Medulla oblongata (tissue), 1 donor: ENCODE measurements around the gene GABARAP.

Experiments
- DNase-seq: peaks from one replicate; pipeline ENCODE4 v3.0.0-alpha.2; 2015; ENCODE audit errors: extremely low spot score

The GABARAP gene

DNA sequence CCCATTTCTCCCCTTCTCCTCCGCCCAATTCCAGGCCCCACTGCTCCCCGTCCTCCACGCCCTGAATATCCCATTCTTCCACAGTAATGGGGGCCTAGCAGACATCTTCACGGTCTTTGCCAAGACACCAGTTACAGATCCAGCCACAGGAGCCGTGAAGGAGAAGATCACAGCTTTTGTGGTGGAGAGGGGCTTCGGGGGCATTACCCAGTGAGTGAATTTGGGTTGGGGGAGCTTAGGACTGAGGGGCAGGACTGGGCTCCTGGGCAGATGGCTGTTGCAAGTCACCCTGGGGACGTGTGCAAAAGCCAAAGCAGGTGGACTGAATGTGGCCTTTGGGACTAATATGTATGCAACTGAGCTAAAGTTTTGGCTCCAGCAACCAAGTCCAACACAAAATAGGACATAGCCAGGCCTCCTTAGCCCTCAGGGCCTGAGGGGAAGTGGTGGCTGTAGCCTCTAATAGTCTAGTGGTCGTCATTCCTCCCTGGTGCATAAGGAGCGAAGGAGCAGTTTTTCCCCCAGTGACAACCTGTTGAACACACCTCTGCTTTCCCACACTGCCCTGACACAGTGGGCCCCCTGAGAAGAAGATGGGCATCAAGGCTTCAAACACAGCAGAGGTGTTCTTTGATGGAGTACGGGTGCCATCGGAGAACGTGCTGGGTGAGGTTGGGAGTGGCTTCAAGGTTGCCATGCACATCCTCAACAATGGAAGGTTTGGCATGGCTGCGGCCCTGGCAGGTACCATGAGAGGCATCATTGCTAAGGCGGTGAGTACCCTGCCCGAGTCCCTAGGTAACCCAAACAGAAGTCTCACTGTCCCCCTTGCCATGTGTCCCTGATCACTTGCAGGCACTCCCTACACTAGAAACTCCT, 19.9 kb downstream of the GABARAP start:
- no peak for DNase-seq

DNA sequence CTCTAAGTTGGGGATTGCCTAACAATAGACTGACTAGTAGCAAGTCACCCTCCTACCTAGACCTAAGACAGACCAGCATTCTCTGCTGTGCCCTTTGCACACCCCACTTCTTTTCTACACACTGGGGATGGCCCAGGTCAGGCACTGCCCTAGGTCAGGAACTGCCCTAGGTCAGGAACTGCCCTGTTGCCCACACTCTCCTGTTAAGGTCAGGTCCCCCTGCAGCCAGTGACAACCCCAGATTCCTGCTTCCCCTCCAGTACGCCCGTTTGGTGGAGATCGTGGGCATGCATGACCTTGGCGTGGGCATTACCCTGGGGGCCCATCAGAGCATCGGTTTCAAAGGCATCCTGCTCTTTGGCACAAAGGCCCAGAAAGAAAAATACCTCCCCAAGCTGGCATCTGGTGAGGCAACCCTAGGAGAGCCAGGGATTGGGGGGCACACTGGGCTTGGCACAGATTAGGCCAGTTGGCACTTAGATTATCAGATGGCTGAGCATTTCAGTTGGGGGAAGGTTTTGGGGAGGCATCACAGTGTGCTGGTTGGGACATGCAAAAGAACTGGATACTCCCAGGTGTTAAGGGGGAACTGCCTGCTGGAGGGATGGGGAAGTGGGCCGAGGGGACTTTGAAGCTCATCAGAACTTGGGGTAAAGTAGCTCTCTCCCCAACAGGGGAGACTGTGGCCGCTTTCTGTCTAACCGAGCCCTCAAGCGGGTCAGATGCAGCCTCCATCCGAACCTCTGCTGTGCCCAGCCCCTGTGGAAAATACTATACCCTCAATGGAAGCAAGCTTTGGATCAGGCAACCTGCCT, 20.8 kb downstream of the GABARAP start:
- no peak for DNase-seq

DNA sequence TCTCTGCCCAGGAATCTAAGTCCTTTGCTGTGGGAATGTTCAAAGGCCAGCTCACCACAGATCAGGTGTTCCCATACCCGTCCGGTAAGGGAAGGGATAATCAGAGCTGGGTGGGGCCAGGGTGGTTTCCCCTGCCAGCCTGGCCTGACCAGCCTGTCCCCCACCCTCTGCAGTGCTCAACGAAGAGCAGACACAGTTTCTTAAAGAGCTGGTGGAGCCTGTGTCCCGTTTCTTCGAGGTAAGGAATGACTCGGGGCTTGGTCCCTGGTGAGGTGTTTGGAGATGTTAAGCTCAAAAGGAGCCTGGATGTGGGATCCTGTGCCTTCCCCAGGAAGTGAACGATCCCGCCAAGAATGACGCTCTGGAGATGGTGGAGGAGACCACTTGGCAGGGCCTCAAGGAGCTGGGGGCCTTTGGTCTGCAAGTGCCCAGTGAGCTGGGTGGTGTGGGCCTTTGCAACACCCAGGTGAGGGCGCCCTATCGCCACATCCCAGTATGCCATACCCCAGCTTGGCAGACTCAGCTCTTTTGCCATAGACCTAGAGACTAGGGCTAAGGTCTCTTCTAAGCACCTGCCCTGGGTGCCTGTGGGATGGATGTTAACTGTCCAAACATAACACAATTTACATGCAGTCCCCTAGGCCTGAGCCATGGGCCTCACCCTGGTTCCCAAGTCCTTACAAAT, 21.5 kb downstream of the GABARAP start:
- peak; percentile 58 for DNase-seq

DNA sequence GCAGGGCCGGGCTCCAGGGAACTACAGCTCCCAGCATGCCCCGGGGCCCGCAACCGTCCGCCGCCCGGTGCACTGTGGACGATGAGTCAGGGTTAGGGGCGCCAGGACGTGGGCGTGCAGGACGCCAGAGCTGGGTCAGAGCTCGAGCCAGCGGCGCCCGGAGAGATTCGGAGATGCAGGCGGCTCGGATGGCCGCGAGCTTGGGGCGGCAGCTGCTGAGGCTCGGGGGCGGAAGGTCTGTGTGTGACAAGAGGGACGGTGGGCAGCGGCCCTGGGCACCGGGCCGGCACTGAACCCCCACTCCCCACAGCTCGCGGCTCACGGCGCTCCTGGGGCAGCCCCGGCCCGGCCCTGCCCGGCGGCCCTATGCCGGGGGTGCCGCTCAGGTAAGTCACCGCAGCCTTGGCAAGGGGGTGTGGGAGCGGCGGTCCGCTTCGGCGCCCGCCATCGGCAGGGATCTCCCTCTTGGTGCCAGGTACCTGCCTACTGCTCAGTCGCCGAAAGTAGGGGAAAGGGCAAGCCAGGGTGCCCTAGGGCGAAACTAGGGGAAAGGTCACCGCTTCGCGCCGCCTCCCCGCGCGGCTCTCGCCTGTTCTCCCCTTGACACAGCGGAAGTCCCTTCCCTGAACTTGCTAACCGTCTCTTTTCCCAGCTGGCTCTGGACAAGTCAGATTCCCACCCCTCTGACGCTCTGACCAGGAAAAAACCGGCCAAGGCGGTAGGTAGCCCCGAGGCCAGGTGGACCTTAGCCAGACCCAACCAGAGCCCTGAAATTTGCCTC, 22.2 kb downstream of the GABARAP start, which contains the start of the genes ACADVL and DLG4:
TSS of gene ACADVL (plus strand) at position 127 of the 781 bp plus-strand sequence. CDS start at position 174, 47 bp downstream.
TSS of gene DLG4 (minus strand) at position 25 of the 781 bp plus-strand sequence.
- DNase-seq = peak; percentile 90

DNA sequence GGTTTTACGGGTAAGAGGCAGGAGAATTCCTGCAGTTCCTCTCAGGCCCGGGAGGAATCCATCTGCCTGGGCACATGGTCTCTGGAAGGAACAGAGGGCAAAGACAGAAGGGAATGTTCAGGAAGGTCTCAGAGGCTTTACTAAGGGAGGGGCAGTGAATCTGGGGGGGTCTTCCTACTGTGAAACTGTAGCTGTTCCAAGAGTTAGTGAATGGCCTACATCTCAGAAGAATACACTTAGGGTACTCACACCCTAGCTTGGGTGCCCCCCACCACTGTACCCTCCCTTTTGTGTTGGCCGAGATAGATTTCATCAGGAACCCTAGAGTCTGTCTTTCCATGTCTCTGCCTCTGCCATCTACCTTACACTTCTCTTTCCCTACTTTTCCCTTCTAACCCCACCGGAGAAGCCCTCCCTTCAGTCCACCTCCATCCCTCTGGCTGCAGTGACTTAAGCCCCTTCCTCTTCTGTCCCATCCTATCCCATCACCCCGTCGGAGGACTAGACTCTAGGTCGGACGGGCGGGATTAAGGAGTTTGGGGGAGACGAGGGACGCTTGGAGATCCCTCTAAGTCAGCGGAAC, 22.9 kb downstream of the GABARAP start:
- DNase-seq = no peak

DNA sequence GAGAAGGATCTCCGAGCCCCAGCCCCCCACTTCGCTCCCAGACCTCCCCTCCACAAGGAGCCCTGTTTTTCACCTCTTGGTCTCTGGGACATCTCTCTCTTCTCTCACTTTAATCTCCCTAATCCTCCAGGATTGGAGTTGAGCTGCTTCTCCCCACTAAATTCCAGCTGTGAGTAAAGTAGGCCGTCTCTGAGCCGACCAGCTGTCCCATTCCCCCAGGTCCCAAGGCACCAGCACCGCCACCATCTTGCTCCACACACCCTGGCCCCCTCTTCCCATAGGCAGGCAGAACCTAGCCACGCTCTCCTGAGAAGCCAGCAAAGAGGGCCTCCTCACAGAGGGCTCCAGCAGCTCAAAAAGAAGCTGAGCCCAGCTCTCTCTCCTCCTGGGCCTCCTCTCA, 23.5 kb downstream of the GABARAP start:
- no peak for DNase-seq

DNA sequence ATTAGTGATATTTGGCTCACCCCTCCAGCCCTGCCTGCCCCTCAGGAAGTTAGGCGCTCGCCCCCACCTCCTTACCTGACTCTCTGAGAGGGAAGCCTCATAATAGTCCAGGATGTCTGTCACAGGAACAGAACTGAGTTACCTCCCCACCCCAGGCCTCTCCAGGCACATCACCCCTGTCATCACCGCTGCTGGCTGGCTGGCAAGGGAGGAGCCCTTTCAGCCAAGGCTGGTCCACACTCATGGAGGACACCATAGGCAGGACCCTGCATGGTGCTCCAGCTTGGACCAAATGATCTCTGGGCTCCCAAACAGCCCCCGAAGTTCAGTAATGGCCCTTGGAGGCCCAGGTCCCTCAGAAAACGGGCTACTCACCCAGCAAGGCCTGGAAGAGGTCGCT, 24.1 kb downstream of the GABARAP start:
- no peak for DNase-seq

DNA sequence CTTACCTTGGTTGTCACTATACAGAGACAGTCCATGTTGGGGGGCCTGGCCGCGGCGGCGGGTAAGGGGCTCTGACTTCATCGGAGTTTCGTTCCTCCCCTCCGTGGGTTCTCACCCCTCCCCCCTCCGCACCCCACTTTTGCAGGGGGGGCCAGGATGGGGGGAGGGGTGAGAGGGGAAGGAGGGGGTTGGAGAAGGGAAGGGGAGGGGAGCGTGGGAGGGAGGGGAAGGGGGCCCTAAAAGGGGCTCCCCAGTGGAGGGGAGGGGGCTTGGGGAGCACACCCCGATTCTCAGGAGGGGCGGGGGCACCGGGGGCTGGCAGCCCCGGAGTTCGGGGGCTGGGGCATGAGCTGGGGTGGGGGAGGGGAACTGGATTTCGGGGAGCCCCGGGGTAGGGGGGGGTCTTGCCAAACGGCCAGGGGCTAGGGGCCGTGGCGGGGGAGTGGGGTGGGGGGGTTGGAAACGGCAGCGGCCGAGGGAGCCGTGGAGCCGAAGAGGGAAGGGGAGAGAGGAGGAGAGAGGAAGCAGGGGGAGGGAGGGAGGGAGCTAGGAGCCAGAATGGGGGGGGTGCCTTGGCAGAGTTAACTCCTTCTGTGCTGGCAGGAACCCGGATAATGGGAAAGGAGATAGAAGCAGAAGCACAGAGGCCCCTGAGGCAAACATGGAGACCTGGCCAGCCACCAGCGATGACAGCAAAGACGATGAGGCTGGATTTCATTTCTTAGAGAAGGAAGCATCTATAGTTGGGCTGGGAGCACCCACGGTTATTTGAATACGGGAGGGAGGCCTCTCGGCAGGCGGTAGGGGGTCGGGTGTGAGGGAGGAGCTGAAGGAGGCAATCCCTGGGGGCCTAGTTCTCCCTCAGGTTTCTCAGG, 24.9 kb downstream of the GABARAP start:
- DNase-seq = no peak

DNA sequence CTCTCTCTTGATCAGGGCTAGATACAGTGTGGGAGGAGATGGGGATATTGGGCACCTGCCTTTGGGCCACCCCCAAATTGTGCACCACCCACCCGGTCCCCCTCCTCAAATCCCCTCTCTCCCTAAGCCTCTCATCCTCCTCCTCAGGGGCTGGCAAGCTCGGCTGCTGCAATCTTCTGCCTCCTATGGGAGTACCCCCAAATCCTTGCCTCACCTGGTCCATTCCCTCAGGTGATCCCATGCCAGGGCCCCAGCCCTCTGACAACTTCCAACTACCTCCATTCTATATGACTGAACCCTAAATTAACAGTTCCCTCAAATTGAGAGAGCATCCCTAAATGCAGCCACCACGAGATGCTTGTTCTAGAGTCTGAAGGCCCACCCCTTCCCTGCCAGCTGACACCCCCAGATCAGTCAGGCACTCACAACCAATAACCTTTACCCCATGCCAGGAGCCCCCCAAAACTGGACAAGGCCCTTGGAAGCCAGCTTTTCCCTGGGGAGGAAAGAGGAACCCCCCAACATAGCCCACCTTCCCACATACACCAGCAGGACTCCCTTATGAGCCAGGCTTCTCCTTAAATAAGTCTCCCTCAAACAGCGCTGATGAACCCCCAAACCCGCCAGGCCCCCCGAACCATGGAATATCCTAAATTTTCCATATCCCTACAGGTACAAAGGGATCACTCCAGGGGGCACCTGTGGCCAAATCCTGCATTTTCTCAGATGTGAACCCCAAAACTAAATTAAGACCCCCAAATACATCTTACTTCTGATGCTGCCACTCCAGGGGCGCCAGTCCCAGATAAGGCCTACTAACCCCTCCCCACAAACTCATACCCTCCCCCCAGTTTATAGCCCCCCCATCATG, 25.8 kb downstream of the GABARAP start:
- DNase-seq = no peak

DNA sequence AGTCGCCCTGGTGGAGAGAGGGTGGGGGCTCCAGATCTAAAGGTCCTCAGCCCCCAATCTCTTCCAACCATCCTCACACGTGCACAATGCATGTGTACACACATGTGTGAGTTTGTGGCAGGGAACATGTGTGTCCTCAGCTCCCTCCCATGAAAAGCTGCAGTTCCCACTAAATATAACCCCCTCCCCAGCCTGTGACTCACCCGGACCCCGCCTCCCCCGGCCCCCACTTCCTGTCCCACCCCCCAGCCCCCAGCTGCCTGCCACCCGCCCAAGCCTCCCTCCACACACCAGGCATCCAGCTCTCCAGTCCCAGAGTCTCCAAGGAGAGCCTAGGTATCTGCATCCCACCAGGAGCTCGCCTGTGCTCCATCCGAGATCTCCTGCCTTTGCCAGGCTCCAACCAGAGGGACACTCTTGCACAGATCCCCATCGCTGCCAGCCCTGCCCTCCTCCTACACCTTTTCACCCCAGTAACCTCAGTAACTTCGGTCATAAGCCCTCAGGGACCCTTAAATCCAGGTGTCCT, 26.5 kb downstream of the GABARAP start:
- DNase-seq = no peak

DNA sequence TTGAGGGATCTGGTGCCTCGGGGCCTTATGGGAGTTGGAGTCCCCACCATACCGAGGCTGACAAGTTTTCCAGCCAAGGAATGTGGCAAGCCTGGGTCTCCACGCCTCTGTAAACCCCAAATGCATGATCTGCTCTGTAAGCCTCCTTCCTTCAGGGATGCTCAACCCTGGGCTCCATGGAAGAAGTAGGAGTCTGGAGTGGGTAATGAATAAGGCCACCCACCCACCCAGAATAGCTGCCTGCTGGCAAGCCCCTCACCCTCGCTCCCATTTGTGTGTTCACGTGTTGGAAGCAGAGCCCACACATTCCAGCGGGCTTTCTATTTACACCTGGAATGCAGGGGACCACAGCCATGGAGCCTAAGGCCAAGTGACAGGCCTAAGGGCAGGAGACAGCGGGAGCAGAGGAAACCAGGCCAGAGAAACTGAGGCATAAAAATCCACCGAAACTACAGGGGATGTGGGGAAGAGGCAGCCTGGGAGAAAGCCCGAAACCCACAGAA, 27.1 kb downstream of the GABARAP start:
- no peak for DNase-seq

DNA sequence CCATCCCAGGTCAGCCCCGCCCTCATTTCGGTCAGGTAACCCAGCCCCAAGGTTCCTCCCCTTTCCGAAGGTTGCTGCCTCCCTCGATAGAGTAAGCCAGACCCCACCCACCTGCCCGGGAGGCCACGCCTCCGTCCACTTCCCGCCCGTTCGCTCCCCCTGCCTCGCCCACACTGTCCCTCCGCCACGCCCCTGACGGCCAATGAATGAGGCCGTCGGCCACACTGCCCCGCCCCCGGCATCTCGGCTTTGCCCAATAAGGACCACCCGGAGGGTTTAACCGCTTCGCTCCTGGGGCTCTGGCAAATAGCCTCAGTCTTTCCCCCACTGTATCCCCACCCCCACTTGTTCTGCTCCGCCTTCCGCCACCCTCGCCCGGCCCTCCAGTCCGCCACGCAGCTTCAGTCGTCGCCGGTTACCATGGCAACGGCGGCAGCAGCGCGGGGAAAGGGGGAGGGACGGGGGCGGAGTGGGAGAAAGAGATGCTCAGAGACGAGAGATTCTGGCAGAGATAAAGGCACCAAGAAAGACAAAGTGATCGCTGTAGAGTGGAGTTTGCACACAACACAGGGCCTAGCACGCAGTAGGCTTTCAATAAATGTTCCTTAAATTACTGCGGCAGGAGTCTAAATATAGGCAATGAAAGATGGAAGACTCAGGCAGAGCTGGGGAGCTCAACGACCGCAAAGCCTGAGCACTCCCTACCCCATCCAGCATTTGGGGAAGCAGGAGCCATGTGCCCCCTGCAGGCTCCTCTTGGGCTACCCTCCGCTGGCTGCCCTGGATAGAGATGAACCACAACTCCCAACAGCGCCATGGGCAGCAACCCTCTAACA, 27.7 kb downstream of the GABARAP start:
- DNase-seq = peak; percentile 98

DNA sequence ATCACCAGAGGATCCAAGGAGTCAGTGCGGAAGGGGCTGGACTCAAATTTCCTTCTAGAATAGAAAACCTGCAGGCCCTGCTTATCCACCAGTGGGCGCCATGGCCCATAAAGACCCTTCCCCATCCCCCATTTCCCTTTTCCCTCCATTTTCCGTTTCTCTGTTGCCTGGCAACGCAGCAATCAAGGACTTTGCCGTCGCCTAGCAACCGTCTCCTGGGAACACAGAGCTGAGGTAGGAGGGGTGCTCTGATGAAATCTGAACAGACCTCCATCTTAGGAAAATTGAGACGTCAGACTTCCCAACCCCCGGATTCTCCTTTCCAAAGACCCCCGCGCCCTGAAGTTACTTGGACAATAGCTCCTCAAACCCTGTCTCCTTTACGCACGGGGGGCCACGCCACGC, 28.4 kb downstream of the GABARAP start:
- peak; percentile 63 for DNase-seq

DNA sequence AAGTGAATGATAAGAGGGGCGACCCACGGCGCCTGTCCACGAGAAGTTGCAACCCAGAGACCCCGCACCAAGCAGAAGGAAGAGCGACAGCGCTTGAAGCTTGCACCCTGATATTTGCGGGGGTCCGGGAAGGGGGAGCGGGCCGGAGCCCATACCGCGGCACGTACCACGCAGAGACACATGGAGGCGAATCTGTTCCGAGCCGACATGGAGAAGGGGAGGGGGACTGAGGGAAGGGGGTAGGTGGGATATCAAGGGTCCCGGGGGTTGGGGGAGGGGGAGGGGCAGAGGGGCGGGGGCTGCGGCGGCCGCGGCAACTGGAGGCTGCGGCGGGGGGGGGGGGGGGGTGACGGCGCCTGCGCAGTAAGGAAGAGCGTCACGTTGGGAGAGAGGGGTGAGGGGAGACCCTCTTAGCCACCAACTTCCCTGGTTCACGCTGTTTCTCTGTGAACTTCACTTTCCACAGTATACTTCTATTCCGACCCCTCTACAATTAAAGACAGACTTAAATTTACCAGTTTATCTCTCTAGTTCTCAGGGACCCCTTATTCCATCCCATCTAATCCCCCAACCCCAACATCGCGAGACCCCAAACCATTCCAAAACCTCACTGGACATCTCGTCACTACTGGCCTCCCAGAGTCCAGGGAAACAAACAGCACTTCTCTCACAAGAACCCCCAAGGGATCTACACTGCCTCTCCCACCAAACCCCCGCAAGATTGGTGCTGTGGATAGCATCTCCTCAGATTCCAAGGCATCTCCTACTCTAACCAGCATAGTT, 30.6 kb downstream of the GABARAP start:
- DNase-seq = no peak

DNA sequence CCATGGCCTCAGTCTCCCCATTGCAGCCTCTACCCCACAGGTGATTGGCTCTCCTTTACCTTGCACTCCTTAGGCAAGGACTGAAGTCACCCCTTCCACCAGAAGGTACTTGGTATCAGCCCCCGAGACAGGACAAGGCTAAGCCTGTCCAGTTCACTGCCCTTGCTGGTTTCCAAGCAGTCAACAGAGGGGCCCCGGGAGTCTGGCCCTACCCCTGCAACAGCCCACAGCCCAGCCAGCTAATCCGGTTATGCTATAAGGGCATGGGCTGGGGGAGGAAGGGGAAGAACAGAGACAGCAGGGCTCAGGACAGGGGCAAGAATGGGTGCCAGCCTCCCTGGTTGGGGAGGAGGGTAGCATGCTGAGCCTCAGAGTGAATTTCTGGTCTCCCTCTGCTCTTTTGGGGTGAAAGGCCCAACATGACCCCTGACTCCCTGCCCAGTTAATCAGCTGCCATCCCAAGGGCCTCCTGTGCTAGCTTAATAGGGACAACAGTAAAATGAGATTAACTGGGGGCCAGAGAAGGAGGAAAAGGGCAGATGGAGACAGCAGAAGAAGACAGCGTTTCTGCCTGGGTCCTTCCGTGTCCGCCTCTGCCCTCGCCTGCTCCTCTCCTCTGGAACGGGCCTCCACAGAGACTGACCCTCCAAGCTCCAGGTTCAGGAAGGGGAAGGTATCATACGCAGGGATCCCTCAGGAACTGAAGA, 33.3 kb downstream of the GABARAP start:
- no peak for DNase-seq

DNA sequence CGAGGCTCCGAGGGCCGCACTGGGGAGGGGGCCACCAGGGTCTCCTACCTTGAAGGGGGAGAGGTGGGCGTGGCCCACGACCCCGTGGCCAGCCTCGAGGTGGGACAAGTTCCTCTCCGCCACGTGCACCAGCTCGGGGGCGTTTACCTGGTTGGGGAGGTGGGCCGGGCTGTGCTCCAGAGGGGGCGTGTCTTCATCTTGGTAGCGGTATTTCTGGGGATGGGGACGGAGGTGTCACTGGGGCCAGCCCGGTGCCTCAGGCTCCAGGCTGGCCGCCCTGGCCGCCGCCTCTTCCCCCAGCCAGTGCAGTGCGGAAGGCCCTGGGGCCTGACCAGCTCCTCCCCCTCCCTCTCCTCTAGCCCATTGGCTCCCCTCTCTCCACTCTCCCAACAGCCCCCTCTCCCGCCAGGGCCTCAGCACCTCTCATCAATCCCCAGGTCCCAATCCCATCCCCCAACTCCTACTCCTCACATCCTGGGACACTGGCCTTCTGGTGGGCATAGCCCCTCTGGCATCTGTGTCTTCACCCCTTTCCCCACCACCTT, 34.1 kb downstream of the GABARAP start:
- DNase-seq = no peak
